NT2/D1 (cell line): Measurements from ENCODE around the gene SP100.

Source experiments
- DNase-seq: peaks from one replicate; pipeline ENCODE4 v3.0.0-alpha.2; 2011; ENCODE audit warnings: low read depth, low spot score
- H3K27me3 ChIP-seq: 2 replicates; pipeline ENCODE4 v1.6.0; 2011; ENCODE audit warnings: mild to moderate bottlenecking; ENCODE audit not compliant: insufficient read length, insufficient read depth
- H3K36me3 ChIP-seq: 2 replicates; pipeline ENCODE4 v1.6.1; 2011; ENCODE audit warnings: mild to moderate bottlenecking, low read length, mixed read lengths; ENCODE audit not compliant: insufficient read depth, insufficient read length
- H3K4me1 ChIP-seq: 2 replicates; pipeline ENCODE4 v1.5.1; 2011; ENCODE audit not compliant: insufficient read depth, insufficient read length
- H3K4me3 ChIP-seq: 2 replicates; pipeline ENCODE4 v1.5.1; 2011; ENCODE audit warnings: low read depth; ENCODE audit not compliant: insufficient read length
- H3K9ac ChIP-seq: 2 replicates; pipeline ENCODE4 v1.6.0; 2011; ENCODE audit warnings: low read depth; ENCODE audit not compliant: insufficient read length
- H3K9me3 ChIP-seq: 2 replicates; pipeline ENCODE4 v1.5.1; 2011; ENCODE audit warnings: mild to moderate bottlenecking, low read length; ENCODE audit not compliant: insufficient read depth
- SUZ12 ChIP-seq: IDR thresholded peaks from 2 replicates; pipeline ENCODE4 v1.6.1; 2011; ENCODE audit not compliant: insufficient read length, insufficient read depth; ENCODE audit errors: extremely low read depth
- YY1 ChIP-seq: IDR thresholded peaks from 2 replicates; pipeline ENCODE4 v1.6.1; 2011; ENCODE audit not compliant: insufficient read length, insufficient read depth
- ZNF274 ChIP-seq: IDR thresholded peaks from 2 replicates; pipeline ENCODE4 v1.6.1; 2011; ENCODE audit warnings: mild to moderate bottlenecking, low read depth, low read length

The SP100 gene

GRCh38 chr2:230447455-230448451 lies 31.8 kb downstream of the SP100 start:
- TF ChIP-seq SUZ12 (no peak), YY1 (no peak), ZNF274 (no peak)
- H3K9me3 ChIP-seq: no peaks in the 10 kb centered on the region
- H3K27me3 ChIP-seq: no peaks in the 10 kb centered on the region
- H3K4me3 ChIP-seq: no peak overlapping the region
- DNase-seq: no peak
- no peak overlapping the region for H3K9ac ChIP-seq
- no peaks in the 10 kb centered on the region for H3K4me1 ChIP-seq
- H3K36me3 ChIP-seq: peaks cover 17% of the 10 kb centered on the region

GRCh38 chr2:230449901-230450467 lies 34.0 kb downstream of the SP100 start:
- H3K4me3 ChIP-seq: no peak overlapping the region
- DNase-seq: no peak
- no peak overlapping the region for H3K9ac ChIP-seq
- H3K4me1 ChIP-seq: no peaks in the 10 kb centered on the region
- no peaks in the 10 kb centered on the region for H3K9me3 ChIP-seq
- no peaks in the 10 kb centered on the region for H3K27me3 ChIP-seq
- H3K36me3 ChIP-seq: peaks cover 13% of the 10 kb centered on the region
- no peak for TF ChIP-seq SUZ12
- TF ChIP-seq ZNF274: no peak

- TF ChIP-seq SUZ12 (no peak), YY1 (no peak), ZNF274 (no peak)
- H3K9me3 ChIP-seq: no peaks in the 10 kb centered on the region
- no peak for DNase-seq
- no peaks in the 10 kb centered on the region for H3K4me1 ChIP-seq
- no peaks in the 10 kb centered on the region for H3K27me3 ChIP-seq
- no peak overlapping the region for H3K9ac ChIP-seq
- peaks cover 8% of the 10 kb centered on the region for H3K36me3 ChIP-seq
- no peak overlapping the region for H3K4me3 ChIP-seq
Observed at GRCh38 chr2:230453006-230453405, 37.0 kb downstream of the SP100 start.

- no peaks in the 10 kb centered on the region for H3K4me1 ChIP-seq
- H3K9me3 ChIP-seq: no peaks in the 10 kb centered on the region
- TF ChIP-seq ZNF274: no peak
- TF ChIP-seq SUZ12: no peak
- no peak for TF ChIP-seq YY1
- no peak for DNase-seq
- H3K36me3 ChIP-seq: no peaks in the 10 kb centered on the region
- no peak overlapping the region for H3K4me3 ChIP-seq
- H3K9ac ChIP-seq: no peak overlapping the region
- no peaks in the 10 kb centered on the region for H3K27me3 ChIP-seq
Observed at GRCh38 chr2:230455005-230455684, 39.1 kb downstream of the SP100 start.

- no peaks in the 10 kb centered on the region for H3K9me3 ChIP-seq
- H3K4me3 ChIP-seq: no peak overlapping the region
- no peak for DNase-seq
- no peaks in the 10 kb centered on the region for H3K27me3 ChIP-seq
- H3K9ac ChIP-seq: no peak overlapping the region
- no peaks in the 10 kb centered on the region for H3K4me1 ChIP-seq
- TF ChIP-seq SUZ12: no peak
- no peak for TF ChIP-seq YY1
- TF ChIP-seq ZNF274: no peak
- H3K36me3 ChIP-seq: no peaks in the 10 kb centered on the region
Observed at GRCh38 chr2:230457073-230457768, 41.2 kb downstream of the SP100 start.

GRCh38 chr2:230457793-230458192 lies 41.8 kb downstream of the SP100 start:
- no peak overlapping the region for H3K9ac ChIP-seq
- no peaks in the 10 kb centered on the region for H3K27me3 ChIP-seq
- H3K4me1 ChIP-seq: no peaks in the 10 kb centered on the region
- H3K36me3 ChIP-seq: no peaks in the 10 kb centered on the region
- TF ChIP-seq ZNF274: no peak
- TF ChIP-seq YY1: no peak
- TF ChIP-seq SUZ12: no peak
- no peaks in the 10 kb centered on the region for H3K9me3 ChIP-seq
- no peak overlapping the region for H3K4me3 ChIP-seq
- no peak for DNase-seq
